ENCODE data around the gene MRM3. TPM values are rescaled to one million over a fixed set of nuclear protein-coding genes. Genes with fewer than 3 reads are reported as not detected.
"Not testable (repeated sequence)": the region's sequence is repeated elsewhere in the genome, so short reads cannot be mapped to it uniquely, and the experiment has no call there.

MRM3 gene, protein sequence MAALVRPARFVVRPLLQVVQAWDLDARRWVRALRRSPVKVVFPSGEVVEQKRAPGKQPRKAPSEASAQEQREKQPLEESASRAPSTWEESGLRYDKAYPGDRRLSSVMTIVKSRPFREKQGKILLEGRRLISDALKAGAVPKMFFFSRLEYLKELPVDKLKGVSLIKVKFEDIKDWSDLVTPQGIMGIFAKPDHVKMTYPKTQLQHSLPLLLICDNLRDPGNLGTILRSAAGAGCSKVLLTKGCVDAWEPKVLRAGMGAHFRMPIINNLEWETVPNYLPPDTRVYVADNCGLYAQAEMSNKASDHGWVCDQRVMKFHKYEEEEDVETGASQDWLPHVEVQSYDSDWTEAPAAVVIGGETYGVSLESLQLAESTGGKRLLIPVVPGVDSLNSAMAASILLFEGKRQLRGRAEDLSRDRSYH
- polyA plus RNA-seq (2013, experiment 1 of 2; ENCODE audit: insufficient read length) = 8.6 TPM
- polyA plus RNA-seq (2013, experiment 2 of 2; ENCODE audit: insufficient read length) = 8.2 TPM

DNA sequence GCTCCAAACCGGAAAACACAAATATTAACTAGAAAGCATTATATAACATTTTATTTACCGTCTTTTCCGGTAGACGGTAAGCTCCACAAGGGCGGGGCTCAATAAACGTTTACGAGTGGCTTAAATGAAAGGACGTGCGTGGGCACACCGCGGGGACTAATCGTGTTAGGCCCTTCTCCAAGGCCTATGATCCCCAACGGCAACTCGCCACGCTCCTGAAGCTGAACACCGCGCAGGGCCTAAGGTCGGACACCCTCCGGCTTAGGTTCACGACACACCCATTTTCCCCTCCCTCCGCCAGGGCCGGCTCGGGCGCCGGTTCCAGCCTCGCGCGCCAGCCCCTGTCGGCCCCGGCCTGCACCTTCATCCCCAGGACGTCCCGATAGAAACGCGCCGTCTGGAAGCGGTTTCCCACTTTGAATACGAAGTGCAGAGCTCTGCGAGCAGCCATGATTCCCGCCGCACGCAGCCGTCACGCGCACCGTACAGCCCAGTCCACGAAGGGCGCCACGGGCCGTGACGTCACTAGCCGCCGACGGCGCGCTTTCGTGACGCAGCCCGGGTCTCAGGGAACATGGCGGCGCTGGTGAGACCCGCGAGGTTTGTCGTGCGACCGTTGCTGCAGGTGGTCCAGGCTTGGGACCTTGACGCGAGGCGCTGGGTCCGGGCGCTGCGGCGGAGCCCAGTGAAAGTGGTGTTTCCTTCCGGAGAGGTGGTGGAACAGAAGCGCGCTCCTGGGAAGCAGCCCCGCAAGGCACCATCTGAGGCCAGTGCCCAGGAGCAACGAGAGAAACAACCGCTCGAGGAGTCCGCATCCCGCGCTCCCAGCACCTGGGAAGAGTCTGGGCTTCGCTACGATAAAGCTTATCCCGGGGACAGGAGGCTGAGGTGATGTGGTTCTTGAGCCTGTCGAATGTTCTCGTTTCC lies at the start of gene MRM3, which contains the start of gene GLOD4:
TSS of gene MRM3 (plus strand) at position 549 of the 927 bp plus-strand sequence. CDS start at position 575, 26 bp downstream.
TSS of gene GLOD4 (minus strand) at position 476 of the 927 bp plus-strand sequence. CDS start at position 451, 25 bp downstream.
- peak; percentile 88 for DNase-seq

DNA sequence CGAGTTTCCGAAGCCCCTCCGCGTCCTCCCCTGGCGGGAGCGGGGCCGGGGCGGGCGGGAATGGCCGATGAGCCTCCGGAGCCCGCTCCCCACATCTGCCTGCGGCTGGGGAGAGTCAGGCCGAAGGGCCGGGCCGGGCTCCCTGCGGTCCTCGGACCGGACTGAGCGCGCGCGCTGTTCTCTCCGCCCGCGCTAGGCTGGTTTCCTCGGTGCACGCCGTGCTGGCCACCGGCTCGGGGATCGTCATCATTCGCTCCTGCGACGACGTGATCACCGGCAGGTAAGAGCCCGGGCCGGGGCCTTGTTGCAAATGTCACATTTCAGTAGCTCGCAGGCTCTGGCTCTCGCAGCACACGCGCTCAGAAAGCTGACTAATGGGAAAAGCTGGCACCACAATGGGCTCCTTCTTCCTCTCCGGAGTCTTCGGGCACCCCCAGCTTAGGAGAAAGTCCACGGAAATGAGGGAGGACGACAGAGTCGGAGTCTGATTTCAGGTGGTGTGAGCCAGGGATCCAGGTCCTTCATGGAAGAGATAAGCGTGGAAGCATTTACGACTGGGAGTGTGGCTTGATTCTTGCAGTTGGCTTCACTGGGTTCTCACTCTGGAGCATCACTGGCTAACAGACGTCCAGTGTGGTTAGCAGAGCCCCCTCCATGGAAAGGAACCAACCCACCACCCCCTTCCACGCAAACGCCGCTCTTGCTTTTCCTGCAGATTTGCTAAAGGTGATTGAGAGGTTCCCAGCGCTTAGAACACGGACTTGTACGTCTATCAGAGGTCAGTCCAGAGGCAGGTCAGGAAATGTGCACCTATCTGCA lies 49.0 kb upstream of the MRM3 start:
- peak; percentile 44 for DNase-seq

DNA sequence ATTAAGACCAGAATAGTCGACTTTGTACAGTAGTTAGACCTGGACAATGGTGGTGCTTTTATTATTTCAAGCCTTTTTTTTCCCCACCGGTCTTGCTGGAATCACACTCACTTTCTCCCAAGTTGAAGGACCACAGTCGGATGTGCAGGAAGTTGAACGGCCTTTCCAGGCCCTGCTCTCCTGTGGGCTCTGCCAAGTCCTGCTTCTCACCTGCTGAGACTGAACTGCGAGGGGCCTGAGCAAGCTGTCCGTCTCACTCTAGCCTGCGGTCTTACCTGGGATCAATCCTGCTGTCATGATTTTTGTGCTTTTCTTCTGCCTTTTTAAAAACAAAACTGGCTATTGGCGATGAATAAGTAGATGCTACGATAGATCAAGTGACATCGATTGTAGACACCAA lies 48.4 kb upstream of the MRM3 start:
- DNase-seq = no peak

DNA sequence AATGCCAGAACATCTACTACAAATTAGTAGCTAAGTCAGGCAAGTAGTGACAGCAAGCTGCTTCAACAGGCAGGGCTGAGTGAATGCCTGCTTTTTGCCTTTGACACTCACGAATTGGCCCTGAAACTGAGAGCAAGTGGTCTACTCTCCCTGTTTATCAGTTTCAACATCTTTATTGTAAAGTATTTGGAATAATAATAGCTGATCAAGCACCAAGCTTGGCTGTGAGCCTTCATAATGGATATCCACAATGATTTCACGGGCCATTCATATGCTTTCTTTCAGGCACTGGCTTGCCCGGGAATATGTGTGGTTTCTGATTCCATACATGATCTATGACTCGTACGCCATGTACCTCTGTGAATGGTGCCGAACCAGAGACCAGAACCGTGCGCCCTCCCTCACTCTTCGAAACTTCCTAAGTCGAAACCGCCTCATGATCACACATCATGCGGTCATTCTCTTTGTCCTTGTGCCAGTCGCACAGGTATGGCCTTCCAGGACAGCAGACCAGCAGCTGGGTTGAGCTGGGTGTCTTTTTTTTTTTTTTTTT lies 44.5 kb upstream of the MRM3 start:
- no peak for DNase-seq

DNA sequence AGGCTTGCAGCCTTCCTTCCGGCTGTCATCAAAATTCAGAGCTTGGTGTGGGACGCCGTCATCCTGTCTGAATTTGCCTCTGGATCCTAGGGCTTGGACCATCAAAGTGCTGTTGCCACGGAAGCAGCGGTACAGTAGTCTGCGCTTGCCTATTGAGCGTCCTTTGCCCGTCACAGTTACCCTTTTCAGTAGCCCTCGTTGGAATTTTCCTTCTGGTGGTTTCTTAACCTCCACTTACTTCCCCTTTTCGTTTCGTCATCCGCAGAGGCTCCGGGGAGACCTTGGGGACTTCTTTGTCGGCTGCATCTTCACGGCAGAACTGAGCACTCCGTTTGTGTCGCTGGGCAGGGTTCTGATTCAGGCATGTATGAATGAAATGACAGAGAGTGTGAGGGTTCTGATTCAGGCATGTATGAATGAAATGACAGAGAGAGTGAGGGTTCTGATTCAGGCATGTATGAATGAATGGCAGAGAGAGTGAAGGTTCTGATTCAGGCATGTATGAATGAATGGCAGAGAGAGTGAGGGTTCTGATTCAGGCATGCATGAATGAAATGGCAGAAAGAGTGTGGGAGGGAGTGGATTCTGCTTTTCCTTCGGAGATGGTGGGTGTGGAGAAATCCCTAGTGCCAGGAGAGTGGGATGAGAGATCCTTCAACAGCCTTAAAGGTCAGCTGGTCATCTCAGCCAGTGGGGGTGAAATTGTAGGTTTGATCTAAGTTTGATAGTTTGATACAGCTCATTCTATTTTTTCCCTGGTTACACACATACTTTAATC lies 41.7 kb upstream of the MRM3 start:
- DNase-seq = no peak

DNA sequence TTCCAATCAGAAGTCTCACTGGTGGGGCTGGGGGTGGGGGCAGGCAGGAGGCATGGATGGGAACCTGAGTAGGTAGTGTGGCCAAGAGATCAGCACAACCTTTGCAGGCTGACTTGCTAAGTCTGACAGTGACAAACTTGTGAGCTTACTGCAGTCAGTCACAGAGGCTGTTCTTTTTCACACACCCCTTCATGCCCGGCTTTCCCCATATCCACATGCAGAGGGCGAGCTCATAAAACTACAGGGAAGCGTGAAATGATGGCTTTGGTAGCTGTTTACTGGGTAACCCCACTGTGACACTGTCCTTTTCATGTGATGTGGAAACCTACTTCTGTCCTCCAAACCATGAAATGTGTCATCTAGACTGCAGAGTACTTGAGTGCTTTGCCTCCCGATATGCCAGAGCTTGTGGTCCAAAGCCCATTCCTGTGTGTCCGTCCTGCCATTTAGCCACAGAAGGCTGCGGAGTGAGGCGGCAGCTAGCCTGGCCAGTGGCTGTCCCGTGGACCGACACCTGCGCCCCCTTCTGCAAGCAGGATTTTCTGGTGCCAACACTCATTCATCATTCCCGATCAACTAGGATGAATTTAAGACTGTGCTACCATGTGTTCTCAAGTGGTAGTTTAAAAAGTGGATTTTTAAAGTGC lies 39.9 kb upstream of the MRM3 start:
- DNase-seq = no peak

DNA sequence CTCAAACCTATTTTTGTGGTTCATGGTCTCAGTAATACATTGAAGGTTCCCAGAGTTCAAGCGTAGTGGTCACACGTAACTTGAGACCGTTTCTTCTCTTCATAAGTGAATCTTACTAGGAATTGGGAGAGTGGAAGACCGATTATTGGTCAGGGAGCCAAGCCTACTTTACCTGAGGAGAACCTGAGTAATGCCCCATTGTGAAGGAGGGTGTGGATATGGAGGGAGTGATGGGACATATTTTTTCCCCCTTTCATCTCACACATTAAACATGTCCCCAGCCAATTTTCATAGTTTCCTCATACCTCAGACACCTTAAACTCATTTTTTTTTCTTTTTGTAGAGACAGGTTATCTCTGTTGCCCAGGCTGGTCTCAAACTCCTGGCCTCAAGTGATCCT lies 39.0 kb upstream of the MRM3 start:
- DNase-seq = no peak

DNA sequence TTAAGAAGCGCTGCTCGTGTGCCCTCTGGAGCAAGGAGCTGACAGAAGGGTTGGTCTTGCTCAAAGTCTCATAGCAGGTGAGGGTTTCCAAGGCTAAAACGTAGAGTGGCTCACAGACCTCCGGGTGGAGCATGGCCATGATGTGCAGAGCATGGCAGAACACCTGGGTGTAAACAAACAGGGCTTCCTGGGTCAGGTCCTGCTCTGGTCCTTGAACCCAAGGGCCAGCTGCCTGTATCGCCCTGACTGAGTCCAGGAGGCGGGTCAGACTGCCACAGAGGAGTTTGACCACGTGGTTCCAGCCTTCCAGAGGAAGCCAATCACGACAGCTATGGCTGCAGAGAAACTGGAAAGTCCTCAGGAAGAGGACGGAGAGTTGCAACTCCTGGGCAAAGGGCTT lies 37.2 kb upstream of the MRM3 start:
- DNase-seq = no peak

DNA sequence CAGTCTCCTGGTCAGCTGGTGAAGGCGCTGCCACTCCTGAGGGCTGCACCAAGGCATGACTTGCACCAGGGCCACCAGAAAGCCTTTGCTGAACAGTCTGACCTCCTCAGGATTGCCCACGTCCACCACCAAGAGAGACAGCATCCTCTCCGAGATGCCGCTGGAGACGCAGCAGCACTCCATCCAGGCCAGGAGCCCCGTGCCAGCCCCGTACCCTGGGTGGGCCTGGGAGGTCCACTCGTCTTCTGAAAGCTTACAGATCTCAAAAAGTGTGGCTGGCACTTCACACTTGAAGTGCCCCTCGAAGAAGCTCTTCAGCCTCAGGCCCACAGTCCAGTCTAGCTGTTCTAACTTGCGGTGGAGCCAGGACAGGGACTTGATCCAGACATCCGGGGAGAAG lies 36.7 kb upstream of the MRM3 start:
- DNase-seq = no peak

DNA sequence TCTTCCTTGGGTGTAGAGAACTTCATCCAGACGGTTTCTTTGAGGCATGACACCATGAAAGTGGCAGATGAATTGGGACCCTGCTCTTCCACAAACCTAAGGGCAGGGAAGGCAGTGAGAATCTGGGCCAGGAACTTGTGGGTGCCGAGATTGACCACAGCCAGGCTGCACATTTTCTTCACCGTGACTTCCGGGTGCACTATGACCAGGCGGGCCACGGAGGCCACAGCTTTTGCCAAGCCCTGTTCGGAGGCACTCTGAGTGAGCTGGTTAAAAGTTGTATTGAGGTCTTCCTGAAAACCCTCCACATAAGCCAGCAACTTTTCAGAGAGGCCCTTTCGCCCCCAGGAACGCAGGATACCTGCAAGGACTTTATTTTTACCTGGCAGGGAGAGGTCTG lies 36.0 kb upstream of the MRM3 start:
- DNase-seq = no peak

DNA sequence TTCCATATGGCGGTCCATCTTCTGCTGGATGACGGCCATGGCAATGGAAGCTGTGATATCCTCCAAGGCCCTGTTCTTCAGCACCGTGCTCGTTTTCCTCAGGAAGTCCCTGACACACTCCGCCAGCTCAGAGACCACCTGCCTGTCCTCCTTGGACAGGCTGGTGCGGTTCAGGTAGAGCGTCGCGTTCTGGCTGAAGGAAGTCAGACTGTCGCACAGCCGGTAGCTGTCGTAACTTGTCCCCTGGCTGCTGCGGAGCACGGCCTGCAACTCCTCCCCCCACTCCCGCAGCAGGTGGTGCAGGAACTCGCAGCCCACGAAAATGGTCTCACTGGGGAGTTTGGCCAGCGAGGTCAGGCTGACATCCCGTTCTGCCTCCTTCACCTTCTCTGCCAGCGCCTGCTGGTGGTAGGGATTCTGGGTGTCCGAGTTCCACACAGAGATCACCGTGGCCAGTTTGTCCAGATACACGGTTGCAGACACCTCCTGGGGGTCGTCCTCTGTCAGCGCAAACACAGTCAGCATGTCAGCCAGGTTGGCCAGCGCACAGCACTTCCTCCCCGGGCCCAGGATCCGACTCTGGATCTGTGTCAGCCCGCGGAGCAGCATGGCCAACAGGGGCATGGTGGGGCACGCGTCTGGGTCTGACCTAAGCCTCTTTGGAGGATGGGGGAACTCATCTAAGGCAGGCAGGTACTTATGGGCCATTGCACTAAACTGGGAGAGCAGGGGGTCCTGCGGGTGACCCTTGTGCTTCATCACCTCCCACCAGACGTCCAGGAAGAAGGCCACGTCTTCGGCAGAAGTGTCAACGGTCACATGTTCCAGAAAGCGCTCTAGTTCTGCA lies 35.1 kb upstream of the MRM3 start:
- DNase-seq = no peak

DNA sequence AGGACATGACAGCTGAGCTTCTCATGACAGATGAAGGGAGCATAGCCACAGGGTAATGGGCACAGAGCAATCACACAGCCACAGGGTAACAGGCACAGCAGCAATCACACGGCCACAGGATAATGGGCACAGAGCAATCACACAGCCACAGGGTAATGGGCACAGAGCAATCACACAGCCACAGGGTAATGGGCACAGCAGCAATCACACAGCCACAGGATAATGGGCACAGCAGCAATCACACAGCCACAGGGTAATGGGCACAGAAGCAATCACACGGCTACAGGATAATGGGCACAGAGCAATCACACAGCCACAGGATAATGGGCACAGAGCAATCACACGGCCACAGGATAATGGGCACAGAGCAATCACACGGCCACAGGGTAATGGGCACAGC lies 33.5 kb upstream of the MRM3 start:
- not testable (repeated sequence) for DNase-seq

DNA sequence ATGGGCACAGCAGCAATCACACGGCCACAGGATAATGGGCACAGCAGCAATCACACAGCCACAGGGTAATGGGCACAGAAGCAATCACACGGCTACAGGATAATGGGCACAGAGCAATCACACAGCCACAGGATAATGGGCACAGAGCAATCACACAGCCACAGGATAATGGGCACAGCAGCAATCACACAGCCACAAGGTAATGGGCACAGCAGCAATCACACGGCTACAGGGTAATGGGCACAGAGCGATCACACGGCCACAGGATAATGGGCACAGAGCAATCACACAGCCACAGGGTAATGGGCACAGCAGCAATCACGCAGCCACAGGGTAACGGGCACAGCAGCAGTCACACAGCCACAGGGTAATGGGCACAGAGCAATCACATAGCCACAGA lies 32.8 kb upstream of the MRM3 start:
- not testable (repeated sequence) for DNase-seq

DNA sequence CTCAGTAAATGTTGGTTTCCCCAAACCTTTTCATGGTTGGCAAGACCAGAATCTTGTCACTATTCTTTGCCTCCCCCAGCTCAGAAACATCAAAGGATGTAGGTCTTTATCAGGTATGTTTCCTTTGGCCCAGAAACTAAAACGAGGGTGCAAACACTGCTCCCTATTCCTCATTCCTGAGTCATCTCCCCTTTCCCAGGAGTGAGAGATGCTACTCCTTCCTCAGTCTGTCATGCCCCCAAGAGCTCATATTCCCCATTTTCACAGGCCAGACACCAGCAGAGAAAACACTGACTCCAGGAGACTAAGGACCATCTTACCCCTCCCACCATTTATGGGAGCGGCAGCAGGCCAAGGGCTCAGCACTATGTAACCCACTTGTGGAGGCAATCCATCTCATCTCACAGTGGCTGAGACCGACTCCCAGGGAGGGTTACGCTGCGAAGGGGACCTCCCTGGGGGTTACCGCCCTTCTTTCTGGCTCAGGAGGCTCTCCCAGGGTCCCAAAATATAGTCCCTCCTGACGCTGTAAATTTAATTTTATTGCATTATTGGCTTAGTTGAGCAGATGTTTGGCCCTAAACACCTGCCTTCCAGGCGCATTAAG lies 31.6 kb upstream of the MRM3 start:
- no peak for DNase-seq

DNA sequence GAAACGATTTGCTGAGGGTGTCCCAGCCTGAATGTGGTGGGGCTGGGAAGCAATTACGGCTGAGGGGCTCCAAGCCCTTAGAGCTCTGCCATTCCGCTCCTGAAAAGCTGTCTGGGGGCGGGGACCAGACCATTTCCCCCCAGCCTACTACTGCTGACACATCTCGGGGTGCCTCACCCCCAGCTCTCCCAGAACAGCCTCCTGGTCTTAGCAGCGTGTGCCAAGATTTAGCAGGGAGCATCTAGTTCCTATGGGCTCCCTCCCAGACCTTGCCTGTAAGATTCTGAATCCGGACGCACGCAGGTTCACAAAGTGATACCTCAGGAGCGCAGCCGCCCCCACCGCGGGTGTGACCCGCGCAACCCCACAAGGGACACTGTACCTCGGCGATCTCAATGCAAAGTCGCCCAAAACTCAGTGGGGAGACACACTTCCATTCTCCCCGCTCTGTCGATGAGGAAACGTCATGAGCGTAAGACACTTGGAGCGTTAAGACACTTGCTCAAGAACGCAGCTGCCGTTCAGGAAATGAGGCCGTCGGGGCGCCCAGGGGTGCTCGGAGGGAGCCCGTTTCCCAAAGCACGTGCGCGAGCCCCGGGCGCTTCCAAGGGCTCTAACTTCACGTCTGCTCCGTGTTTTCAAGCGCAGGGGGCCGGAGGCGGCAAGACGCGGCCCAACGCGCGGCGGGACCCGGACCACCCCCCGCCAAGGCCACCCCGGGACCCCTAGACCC lies 30.7 kb upstream of the MRM3 start:
- DNase-seq = peak; percentile 31

DNA sequence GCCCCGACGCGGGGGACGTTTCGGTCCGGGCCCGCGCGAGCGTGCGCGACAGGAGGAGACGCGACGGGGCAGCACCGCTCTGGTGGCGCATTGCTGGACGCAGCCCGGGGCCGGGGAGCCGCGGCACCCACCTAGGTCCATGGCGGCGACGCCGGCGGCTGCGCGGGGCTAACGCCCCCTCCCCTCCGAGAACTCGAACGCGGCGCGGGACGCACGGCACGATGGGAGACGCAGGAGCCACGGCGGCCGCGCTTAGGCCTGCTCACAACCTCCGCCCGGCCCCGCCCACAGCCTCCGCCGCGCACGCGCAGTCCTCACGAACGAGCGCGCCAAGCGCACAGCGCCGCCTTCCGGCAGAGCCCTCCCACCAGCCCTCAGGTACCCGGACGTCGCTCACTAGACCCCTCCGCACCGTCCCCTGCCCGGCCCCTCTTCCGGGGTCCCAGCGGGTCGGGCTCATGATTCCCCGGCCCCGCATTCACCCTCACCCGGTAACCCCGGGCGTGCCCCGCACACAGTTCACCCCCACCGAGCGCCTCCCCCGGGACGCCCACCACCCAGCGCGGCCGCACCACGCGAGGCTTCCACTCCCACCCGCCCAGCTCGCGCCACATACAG lies 30.0 kb upstream of the MRM3 start, which contains the start of gene GEMIN4:
TSS of gene GEMIN4 (minus strand) at position 263 of the 618 bp plus-strand sequence. CDS start at position 141, 122 bp downstream.
- DNase-seq = peak; percentile 87

DNA sequence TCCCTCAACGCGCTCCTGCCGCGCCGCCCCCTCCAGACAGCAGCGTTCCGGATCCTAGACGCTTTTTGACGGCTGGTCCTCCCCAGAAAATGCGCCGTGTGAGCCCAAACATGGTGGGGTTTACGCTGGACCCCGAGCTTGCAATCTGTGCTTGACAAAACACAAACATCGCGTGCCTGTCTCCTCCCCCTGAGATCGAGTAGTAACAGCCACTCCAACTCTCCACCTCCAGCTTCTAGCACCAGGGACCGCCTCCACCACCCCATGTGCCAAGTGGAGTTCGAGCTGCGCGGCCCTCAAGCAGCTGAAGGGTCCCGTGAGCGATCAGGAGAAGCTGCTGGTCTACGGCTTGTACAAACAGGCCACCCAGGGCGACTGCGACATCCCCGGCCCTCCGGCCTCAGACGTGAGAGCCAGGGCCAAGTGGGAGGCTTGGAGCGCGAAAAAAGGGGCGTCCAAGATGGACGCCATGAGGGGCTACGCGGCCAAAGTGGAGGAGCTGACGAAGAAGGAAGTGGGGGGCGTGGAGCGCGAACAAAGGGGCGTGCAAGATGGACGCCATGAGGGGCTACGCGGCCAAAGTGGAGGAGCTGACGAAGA lies 29.4 kb upstream of the MRM3 start:
- peak; percentile 63 for DNase-seq

All from fibroblast of skin of scalp (primary cell).